GM08714 (cell line): ENCODE measurements around the gene CRB2.
"Not testable (repeated sequence)": the region's sequence is repeated elsewhere in the genome, so short reads cannot be mapped to it uniquely, and the experiment has no call there.

Experiments used
- H3K4me3 ChIP-seq: fragments of 200-500 bp; sonication (Bioruptor generic); 2 replicates; pipeline ENCODE4 v1.5.1; 2014; ENCODE audit warnings: mild to moderate bottlenecking, low read length, inconsistent platforms
- ZNF274 ChIP-seq: IDR thresholded peaks from 2 replicates; pipeline ENCODE4 v1.6.1; 2012; ENCODE audit warnings: mild to moderate bottlenecking, low read depth, low read length

The CRB2 gene

DNA sequence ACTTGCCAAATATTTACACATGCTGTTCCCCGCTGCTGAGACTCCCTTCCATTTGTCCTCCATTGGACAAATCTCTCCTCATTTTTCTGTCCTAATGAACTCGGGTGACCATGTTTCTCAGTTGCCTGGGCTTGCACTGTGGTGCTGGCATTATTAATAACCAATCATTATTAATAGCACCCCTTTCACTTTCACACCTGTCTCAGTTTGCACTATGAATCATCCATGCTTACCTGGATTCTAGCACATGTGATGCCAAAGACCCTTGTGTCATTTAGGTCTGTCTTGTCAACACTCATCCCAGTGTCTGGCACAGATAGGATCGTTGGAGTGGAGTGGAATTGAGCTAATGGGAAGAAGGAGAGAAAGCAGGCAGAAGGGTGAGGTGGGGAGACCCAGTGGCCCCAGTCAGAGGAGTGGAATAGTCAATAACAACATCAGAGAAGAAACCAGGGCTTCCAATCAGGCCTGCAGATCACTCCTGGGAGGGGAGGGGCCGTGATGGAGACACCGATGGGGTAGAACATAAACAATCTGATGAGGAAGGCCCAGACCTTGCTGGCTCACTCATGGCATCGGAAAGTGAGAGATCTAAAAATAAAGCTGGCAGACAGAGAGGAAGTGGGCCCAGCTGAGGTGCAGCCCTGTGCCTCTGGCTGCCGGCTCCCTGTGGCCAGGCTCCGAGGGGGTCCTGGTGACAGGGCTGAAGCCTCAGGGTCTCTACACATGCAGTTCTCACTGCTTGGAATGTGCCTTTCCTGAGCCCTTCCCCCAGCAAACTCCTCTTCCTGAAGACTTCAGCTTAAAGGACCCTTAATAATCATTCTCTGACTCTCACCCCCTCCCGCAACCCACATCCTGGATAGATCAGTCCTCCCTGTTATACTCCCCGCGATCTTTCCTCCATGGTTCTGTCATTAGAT is 33.5 kb upstream of the CRB2 start:
- peak overlapping the region; percentile 33; the same call in 1 of the 2 replicates for H3K4me3 ChIP-seq
- TF ChIP-seq ZNF274 = no peak

DNA sequence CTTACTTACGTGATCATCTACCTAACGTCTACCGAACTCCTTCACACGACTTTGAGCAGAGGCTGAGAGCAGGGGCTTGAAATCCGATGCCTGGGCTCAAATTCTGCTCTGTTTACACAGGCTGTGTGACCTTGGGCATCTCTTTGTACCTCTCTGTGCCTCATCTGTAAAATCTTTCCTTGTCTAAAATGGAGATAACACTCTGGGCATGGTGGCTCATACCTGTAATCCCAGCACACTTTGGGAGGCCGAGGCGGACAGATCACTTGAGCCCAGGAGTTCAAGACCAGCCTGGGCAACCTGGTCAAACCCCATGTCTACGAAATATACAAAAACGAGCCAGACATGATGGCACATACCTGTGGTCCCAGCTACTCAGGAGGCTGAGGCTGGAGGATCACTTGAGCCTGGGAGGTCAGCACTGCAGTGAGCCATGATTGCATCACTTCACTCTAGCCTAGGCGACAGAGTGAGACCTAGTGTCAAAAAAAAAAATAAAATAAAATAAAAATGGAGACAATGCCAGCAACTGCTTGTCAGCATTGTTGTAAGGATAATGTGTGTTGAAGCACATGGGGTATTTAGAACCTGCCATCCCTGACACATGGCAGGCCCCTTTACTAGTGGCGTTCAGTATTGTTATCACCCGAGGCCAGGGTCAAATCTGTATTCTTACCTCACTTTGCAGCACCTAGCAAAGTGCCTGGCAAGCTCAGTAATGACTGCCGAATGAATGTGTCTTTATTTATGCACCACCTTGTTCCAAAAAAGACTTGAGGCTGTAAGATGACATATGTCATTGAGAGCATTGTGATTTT is 32.6 kb upstream of the CRB2 start:
- no peak for TF ChIP-seq ZNF274
- H3K4me3 ChIP-seq = no peak overlapping the region; the same call in 1 of the 2 replicates

DNA sequence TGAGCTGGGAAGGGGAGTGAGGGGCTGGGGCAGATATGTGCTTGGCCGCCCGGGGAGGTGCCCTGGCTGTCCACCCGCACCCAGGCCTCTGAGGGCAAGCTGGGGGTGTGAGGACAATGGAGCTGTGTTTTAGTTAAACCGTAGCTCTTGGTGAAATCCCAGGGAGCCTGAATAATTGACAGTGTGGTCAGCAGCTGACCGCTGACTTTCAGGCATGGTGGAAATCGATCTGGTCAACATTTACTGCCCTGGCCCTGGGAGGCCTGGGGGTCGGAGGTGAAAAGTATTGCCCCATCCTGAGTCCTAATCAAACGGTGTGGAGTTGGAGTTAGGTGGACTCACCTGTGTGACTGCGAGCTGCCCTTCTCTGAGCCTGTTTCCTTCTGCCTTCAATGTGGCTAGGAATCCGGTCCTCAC is 31.2 kb upstream of the CRB2 start:
- no peak overlapping the region for H3K4me3 ChIP-seq
- TF ChIP-seq ZNF274 = no peak

DNA sequence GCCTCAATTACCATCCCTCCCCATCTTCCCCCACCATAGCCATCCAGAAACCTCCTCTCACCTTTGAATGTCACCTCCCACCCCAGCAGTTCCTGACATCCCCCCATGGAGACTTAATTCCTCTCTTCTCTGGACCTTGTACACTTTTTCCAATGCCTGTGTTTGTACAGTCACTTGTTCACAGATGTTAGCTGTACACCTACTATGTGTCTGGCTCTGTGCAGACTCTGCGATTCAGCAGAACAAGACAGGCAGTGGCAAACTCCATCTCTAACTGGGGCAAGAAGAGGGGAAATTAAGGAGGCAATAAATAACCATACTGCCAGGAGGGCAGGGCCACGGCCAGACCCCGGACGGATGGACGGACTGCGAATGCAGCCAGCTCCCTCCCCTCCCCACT is 29.8 kb upstream of the CRB2 start:
- no peak for TF ChIP-seq ZNF274
- no peak overlapping the region for H3K4me3 ChIP-seq

DNA sequence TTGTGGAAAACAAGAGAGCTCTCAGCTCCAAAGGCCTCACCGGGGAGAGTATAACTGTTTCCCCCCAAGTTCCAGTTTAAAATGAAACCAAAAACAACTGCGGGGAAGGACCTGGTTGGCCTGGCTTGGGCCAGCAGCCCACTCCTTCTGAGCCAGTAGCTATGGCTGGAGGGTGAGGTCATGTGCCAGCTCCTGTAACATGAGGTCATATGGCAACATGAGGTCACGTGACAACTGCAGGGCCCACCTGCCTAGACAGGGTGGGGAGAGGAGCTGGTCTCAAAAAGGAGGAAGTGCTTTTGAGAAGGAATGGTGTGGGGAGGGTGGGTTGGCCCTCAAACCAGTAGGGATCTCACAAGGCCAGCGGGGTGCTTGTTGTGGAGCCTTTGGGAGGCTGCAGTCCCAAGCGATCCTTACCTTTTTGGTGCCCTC is 29.3 kb upstream of the CRB2 start:
- no peak overlapping the region for H3K4me3 ChIP-seq

DNA sequence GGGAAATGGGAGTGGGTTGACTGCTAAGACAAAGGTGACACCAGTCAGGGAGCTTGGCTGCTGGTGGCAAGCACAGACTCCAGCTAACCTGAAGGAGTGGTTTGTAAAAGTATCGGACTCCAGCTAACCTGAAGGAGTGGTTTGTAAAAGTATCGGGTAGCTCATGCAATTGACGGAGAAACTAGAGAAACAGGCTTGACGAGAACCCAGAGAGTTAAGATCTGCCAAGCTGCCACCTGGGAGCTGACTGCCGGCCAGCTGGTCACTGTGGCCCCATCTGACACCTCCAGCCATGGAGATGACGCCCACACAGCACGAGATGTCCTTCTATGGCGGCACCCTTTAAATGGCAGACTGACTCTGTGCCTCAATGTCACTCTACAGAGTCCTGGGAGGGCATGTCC is 28.3 kb upstream of the CRB2 start:
- H3K4me3 ChIP-seq = no peak overlapping the region
- no peak for TF ChIP-seq ZNF274

More for the DNA sequence above, 29.3 kb upstream of the CRB2 start:
- TF ChIP-seq ZNF274 = no peak

DNA sequence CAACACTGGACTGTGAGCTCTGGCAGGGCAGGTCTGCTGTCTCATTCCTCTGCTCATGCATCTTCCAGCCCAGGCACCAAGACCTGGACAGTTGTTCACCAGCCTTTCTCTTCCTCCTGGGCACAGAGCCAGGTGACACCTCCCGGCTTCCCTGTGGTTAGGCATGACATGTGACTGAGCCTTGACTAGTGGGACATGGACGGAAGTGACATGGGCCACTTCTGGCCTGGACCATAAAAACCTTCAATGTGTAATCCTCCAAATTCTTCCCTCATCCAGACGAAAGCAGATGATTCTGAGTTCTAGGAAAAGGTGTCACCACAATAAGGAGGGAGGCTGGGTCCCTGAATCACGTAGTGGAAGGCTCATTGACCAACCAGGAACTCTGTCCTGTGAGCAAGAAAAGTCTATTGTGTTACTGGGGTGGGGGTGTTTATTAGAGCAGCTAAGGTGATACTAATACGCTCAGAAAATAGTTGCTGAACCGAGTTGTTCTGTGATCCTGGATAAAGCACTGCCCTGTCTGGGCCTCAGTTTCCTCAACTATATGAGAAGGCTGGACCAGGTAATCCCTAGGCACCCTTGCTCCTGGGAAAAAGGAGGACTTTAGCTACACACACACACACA is 26.6 kb upstream of the CRB2 start:
- no peak overlapping the region for H3K4me3 ChIP-seq
- no peak for TF ChIP-seq ZNF274

DNA sequence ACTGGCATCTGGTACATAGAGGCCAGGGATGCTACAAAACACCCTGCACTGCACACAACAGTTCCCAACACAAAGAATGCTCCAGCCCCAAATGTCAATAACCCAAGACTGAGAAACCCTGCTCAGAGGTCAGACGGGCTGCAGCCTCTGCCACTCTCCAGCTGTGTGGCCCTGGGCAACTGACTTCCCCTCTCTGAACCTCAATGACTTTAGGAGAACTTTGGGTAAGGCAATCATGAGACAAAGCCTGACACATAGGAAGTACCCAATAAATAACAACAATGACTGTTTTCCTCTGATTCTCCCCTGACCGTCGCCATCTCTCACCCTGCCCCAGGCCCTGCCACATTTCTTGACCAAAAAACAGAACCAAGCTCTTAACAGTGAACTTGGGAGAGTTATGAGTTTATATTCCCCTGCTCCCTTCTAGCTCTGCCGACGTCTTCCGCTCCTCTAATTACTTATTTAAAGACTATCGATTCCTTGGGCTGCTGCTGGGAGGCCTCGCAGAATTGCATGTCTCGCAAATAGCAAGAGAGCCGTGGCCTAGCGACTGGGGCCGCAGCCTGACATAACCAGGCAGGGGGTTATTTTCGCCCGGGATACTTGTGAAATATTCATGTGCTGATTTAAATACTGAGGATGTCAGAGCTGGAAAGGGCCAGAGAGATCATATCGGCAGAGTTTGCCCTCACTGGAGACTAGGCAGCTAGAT is 24.5 kb upstream of the CRB2 start:
- H3K4me3 ChIP-seq = no peak overlapping the region
- no peak for TF ChIP-seq ZNF274

DNA sequence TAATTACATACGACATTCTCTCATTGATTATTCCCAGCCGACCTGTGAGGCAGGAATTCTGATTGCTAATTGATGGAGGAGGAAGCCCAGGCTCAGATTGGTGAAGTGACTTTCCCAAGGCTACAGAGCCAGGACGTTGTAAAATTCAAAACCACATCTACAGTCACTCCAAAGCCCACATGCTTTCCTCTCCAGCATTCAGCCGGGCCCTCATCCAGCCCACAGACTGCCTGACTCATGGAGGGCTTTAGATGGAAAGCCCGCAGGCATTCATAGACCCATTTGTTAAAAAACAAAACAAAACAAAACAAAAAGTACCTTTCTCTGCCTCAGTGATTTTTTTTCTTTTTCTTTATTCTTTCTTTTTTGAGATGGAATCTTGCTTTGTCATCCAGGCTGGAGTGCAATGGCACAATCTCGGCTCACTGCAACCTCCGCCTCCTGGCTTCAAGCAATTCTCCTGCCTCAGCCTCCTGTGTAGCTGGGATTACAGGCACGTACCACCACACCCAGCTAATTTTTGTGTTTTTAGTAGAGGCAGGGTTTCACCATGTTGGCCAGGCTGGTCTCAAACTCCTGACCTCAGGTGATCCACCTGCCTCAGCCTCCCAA is 22.8 kb upstream of the CRB2 start:
- not testable (repeated sequence) for H3K4me3 ChIP-seq

DNA sequence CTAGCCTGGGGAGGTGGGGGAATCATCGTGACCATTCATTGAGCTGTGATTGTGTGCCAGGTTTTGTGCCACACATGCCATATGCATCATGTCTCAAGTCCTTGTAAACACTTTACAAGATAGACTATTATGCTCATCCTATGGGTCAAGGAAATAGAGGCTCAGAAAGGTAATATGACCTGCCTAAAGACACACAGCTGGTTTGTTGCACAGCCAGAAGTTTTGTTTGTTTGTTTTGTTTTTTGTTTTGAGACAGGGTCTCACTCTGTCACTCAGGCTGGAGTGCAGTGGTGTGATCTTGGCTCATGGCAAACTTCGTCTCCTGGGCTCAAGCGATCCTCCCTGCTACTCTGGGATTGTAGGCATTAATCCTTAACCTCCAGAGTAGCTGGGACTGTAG is 21.4 kb upstream of the CRB2 start:
- no peak overlapping the region for H3K4me3 ChIP-seq

DNA sequence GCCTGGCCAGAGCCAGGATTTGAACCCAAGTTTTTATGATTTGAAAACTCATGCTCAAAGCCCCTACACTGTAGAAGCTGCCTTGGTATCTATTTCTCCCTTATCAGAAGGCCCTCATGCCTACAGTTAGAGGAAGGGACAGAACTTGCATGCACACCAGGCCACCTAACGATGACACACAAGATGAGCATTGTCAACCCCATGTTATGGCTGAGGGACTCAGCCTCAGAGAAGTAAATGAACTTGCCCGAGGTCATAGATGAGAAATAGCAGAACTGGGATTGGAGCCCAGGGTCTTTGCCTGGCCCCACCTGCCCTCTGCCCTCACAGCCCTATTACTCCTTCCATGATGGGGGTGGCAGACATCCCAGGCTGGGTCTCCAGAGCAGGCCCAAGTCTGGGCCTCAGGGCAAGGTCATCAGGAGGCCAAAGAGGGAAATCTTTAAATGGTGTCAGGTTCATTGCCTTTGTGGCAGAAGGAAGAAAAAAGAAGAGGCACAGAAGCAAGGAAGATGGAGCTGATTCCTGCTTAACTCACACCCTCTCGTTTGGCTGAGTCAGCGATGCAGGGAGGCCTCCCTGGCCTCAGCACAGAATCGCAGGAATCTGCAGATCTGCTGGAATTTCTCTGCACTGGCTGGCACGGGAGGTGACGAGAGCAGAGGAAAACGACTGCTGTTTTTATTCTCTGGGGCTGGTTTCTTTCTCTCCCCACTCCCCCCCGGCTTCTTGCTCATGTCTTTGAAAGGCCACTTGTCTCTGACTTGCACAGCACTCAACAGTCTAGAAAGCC is 20.6 kb upstream of the CRB2 start:
- H3K4me3 ChIP-seq = no peak overlapping the region
- no peak for TF ChIP-seq ZNF274

More for the DNA sequence above, 21.4 kb upstream of the CRB2 start:
- TF ChIP-seq ZNF274 = no peak

DNA sequence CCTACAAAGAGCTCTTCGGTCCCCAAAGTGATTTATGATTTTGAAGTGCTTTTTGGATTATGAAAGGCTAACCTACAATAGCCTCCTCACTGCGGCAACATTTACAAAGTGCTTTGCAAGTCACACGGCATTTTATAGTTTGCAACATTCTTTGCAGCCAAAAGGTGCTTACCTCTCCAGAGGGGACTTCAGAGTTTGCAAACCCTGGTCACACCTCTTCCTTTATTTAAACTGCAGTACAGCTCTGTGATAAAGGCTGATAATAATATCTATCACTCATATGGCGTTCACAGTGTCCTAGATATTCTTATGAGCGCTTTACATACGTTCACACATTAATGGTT is 20.0 kb upstream of the CRB2 start:
- H3K4me3 ChIP-seq = no peak overlapping the region
- no peak for TF ChIP-seq ZNF274

DNA sequence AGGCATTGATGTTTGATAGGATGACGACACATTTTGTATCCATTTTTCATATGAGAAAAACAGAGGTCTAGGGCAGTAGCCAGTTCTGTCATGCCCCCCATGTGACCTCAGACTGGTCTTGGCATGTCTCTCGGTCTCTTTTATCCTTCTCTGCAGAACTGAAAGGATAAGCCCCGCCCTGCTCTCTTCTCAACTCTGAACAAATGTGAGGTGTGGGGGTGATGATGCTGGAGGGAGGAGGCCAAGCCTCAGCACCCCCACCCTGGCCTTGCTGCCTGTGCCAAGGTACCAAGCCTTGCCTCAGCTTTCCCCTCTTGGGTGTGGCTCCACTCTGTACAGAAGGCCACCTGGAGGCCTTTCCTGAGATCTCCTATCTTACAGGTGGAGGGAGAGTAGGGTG is 19.5 kb upstream of the CRB2 start:
- no peak for TF ChIP-seq ZNF274
- no peak overlapping the region for H3K4me3 ChIP-seq
